ENCODE data around the gene RIMS1.
A peak's percentile ranks its signal among the peaks of the same experiment; 100 is the strongest.

RIMS1 gene

DNA sequence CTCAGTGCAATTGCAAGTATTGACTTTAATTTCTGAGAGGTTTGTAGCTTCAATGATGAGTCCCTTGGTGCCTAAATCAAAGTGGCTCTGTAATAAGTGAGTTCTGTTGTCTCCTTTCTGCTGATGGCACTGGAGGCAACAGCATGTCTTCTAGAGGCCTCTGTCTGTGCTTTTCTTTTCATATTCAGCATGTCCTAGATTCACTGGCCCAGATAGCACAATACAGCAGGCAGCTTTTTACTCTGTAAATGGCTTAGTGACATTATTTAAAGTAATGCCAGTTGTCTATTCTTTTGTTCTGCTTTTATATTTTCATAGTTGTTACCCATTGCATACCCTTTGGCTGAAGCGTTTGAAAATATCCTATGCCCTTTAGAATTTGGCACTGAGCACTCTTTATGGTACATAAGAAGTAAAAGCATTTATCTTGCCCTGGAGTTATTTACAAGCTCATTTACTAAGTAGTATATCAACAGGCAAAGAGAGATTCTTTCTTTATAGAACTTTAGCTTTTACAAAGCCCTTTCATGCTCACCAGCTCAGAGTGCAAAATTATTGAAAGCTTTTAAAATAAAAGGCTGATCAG, 464.0 kb downstream of the RIMS1 start:
- DNase-seq: no peak

DNA sequence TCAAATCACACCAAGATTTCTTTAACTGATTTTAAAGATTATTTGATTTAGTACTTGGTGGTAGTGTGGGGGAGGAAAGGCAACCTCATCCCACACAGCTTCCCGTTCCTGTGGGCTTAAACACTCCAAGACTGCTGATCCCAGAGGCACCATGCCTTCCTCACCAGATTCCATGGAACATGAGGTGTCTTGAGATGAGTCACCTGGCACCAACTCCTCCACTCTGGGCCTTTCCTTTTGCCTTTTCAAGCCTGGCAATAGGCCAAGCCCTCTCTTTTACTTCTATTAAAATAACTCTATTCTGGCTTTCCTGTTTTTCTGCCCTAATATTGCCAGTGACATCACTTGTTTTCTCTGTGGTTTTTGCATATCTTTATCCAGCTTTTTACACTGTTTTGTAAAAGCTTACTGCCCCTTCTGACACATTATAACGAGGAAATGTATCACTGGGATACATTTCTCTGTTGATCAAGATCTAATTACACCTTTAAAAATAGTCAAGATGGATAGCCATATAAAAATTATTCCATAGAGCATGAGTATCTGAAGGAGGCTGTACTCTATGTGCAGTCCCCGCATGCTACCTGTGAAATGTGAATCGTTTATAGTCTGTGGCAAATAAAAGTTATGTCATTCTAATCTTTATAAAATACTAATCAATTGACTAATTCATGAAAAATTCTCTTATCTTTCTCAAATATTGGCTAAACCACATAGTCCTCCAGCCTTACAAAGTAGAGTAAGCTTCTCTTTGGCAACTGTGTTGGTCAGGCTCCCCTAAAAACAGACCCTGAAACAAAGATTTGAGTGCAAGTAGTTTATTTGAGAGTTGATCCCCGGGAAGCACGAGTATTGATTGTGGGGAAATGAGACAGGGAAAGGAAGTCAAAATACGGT, 477.7 kb downstream of the RIMS1 start:
- DNase-seq: no peak

DNA sequence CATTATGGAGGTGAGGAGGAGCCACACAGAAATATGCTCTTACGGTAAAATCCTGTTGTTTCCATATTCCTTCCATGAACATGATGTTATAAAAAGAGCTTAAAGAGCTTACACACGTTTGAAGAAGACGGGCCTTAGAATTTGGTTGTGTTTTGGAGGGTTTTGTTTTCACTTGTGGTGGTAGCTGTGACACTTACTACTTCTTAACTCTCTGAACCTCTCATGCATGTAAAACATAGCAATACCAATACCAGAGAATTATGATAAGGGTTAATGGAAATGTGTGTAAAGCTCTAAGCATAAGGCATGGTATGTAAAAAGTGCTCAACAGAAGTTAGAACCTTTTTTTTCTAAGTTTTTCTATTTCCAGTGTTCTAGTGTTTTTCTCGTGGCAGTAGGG, 479.4 kb downstream of the RIMS1 start:
- no peak for DNase-seq

DNA sequence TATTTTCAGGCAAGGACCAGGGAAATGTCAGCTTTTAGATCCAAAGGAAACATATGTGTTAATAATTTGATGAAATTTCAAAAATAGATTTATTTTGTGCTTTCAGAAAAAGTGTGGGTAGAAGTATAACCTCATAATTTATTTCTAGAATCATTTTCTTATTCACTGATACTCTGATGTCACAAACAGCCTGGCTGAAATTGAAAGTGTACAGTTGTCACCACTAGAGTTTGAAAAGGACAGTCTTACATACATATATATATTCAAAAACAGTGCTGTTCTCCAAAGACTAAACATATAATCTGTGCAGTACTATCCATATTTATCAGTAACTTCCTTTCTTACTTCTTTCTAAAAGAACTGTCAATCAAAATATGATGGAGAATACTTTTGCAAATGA, 481.1 kb downstream of the RIMS1 start:
- DNase-seq: no peak

DNA sequence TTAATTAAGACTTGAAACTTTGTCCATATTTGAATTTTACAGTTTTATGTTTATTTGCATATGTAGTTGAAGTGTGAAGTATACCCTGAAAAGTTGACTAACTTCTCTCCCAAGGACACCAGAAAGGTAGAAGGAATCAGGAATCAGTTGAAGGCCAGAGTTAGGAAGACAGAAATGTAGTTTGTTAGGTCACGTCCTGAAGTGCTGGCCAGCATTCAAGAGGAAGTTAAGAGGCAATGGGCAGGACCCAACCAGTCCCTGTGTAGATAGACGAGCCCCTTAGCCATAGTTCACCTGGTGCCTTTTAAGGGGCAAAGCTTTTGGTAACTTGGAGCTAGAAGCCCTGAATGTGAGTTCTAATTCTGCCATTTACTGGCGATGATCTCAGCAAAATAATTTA, 485.1 kb downstream of the RIMS1 start:
- DNase-seq: no peak

DNA sequence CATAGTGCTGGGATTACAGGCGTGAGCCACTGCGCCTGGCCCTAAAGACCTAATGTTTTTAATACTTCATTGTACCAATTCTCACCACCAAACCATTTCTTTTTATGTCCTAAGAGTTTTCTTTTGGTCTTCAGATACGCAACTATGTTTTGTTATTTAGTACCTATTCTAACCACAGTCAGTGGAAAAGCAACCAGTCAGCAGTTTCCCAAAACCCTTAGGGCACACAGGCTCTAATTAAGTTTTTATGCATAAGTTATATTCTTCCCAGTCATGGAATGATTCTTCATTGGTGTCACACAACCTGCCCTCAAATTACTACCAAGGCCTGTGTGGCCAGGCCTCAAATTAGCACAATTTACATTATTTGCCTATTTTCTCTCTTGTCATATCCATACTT, 487.8 kb downstream of the RIMS1 start:
- no peak for DNase-seq

DNA sequence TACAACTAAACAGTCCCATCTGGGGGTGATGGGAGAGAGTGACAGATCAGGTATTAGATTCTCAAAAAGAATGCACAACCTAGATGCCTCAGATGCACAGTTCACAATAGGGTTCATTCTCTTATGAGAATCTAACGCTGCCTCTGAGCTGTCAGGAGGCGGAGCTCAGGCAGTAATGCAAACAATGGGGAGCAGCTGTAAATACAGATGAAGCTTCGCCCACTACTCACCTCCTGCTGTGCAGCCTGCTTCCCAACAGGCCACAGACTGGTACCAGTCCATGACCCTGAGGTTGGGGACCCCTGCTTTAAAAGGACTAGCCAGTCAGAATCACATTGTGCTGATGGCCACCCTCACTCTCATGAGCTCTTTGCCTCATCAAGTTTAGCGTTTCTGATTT, 488.5 kb downstream of the RIMS1 start:
- DNase-seq: peak; percentile 7

DNA sequence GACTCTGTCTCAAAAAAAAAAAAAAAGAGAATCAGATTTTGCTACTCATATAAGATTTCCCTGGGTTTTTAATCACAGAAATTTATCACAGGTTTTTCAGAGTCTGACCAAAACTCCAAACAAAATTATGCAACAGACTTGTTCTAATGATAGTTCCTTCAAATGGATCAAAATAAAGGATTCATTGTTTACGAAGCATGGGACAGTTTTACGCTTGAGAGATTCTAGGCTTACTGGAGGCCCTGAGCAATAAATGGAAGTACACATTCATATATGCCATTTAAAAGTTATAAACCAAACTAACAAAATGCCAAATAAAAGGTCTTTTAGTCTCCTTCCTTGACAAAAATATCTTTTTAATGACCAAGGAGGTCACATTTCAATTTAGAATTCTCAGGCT, 490.4 kb downstream of the RIMS1 start:
- no peak for DNase-seq

DNA sequence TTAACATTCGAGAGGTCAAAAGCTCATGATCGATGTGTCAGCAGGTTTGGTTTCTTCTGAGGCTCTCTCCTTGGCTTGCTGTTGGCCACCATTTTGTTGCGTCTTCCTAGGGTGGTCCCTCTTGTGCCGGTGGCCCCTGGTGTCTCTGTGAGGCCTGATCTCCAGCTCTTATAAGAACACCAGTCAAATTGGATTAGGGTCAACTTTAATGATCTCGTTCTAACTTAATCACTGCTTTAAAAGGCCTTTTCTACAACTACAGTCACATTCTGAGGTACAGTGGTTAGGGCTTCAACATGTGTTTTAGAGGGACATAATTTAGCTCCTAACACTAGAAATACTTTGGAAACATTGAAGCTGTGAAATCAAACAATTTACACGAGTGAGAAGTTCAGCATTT, 494.7 kb downstream of the RIMS1 start:
- DNase-seq: no peak

DNA sequence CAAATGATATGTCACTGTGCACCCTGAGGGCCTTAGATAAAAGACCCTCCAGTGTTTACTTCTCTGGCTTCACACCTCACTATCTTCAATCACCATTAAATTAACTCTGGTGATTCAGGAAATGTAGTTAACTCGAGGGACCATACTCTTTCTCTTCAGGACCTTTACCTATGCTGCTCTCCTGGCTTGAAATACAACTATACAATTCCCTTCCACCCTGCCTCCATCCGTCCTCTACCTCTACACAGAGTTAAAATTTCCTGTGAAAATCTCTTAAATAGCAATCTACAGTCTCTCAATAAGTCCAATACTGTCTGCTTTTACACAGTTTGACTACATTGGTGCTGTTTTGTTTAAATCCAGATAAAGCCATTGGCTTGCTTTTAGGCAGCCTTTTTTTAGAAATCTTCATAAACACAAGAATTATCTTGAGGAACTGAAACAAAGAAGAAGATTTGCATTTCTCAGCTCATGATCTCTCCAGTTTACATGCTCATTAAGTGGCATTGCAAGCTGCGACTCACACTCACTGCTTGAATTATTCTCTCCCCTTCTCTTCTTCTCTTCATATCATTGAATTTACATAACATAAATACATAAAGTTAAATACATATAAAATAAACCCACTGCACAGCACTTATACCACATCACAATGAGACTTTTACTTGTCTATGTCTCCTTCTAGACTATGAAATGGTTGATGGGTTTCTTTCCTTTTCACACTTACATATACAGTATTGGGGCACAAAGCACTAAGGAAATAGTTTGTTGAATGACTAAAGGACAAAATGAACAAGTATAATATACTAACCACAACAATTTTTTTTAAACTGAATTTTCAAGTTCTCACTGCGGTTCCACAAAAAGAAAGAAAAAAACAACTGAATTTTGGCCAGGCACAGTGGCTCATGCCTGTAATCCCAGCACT, 496.5 kb downstream of the RIMS1 start:
- no peak for DNase-seq

DNA sequence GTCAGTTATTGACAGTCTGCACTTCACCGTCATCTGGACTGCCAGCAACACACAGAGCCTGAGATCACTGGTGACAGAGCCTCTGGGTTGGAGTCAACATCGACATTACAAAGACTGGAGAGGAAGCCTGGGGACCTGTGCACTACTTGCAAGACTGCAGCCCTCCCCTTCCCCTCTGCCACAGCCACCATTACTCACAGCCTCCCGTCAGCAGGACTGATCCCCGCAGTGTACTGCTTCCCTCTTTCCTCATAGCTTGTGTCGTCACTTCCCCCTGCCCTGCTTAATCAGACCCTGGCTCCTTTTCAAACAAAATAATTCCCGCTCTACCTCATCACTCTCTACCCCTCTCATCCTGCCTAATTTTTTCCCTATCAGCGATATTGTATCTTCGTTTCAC, 500.0 kb downstream of the RIMS1 start:
- DNase-seq: no peak

DNA sequence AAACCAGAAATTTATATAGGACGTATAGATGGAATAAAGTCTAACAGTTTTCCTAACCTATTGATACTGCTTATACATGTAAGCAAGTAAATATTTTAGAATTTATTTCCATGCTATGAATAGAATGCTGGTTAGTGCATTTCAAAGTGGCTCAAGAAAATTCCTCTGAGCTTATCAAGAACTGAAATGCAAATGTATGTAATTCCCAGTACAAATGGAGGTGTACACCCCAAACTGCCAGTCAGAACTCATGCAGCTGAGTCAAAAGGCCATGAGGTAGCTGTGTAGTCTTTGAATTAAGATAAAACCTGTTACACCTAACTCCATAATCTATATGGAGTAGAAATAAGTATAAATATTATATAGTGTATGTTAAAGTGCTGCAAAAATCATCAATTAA, 503.3 kb downstream of the RIMS1 start:
- no peak for DNase-seq

DNA sequence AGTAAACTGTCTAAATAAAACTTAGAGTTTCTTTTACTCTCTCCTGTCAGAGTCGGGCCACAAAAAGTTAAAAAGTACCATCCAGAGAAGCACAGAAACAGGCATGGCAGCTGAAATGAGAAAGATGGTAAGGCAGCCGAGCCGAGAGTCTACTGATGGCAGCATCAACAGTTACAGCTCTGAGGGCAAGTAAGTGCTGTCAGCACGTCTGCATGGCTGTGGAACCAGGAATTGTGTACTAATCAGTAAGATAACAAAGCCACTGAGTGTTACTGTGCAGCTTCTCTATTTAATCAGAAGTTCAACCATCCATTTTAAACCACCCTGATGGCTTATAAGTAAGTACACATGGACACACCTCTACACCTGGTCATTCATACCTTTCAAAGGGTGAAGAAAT, 504.2 kb downstream of the RIMS1 start:
- no peak for DNase-seq

DNA sequence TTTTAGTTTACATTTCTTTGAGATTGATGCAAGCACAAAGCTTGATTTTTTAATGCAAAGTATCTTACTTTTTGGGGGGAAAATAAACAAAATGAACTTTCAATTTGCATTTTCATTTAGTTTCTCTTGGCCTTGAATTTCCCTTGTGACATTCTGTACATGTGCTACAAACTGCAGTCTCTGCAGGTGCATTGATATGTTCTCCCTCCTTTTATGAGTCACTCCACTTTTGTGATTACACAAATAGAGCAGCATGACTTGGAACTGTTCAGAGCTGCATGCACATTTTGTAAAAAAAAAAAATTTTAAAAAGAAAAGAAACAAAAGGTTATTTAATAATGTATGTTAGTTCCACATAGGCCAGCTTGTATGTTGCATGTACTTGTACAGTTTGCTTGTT, 515.5 kb downstream of the RIMS1 start:
- DNase-seq: no peak

DNA sequence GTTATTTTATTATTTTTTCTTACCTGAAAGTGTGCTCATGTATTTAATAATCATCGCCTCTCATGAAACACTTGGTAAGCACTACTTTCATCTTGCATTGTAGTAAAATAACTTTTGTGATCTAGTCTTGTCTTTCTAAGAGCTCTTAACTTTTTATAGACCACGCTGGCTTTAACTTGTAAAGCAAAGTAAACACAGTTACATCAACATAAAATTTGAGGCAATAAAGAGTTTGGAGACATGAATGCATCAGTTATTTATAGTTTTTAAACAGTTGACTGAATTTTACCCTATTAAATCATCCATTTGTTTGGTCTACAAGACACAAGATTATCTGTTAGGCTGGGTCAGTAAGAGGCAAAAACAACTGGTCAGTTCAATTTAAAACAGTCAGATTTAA, 517.1 kb downstream of the RIMS1 start:
- DNase-seq: no peak

DNA sequence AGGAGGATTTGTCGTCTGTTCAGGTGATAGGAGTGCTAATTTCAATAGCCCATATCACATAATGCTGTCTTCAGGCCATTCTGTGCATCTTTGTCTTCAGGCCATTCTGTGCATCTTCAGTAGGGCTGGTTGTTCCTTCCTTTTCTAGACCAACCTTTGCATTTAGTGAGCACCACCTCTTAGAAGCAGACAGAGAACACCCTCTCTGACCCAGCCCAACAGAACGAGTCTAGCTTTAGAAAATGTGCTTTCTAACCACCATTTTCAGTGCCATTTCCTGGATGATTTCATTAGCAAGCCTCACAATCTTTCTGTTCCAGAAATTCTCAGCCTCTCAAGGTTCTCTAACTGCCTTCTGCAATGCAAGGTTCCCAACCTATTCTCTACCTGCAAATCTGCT, 520.2 kb downstream of the RIMS1 start:
- DNase-seq: no peak

DNA sequence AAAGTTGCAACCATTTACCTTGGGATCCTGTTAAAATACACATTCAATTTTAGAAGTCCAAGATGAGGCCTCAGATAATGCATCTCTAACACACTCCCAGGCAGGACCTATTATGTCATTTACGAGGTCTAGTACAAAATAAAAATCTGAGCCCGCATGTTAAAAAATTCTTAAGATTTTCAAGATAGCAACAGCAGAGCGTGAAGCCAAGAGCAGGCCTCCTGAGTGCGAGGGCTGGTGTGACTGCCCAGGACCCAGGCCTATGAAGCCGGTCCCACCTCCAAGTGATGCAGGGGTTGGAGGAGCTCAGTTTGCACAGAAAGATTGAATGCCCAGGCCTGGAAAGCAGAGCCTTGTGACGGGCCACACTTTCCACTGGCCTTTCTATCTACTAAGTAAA, 524.4 kb downstream of the RIMS1 start:
- DNase-seq: no peak

DNA sequence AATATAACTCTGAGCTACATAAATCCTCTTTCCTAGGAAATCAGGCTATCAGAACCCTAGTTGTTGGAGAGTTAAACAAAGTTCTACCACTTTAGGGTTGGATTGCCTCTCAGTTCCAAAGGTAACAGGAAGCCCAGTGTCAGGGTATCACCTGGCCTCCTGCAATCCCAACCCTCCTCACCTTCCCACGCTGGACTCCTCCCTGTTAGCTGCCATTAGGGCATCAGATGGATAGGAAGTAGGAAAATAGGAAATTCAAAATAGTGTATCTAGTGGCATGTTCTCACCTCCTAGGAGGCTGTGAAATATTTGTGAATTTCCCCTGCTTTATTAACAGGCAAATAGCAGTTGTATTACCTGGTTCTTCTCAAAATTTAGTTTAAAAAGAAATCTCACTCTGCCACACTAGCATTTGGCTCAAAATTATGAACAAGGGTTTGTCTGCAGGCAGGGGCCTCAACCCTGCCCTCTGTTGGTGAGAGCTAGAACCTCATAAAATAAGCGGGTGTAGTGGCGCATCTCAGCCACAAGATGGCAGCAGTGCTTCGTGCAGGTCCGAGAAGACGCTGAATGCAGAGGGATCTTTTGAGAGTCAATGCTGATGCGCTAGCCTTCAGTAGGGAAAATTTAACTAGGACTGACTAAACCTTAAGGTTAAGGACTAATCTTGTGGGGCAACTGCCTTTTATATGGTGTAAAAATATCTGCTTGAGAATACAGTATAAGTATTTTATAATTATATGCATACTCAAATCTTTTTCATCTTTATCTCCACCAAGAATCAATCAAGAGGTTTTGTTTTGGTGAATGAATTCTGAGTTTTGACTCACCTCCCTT, 525.7 kb downstream of the RIMS1 start:
- peak; percentile 70 for DNase-seq

DNA sequence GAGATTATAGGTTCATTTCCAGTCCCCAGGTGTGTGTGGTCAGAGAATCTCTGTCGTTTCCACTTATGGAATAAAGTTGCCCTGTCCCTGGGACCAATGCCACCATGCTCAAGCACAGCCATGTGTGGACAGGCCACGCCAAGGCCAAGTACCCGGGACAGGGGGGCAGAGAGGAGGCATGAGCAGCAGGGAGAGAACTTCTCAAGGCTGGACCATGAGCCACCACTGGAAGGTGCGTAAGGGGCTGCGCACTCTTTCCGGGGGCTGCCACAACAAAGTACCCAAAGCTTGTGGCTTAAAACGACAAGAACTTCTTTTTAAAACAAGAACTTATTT, 526.3 kb downstream of the RIMS1 start:
- no peak for DNase-seq

DNA sequence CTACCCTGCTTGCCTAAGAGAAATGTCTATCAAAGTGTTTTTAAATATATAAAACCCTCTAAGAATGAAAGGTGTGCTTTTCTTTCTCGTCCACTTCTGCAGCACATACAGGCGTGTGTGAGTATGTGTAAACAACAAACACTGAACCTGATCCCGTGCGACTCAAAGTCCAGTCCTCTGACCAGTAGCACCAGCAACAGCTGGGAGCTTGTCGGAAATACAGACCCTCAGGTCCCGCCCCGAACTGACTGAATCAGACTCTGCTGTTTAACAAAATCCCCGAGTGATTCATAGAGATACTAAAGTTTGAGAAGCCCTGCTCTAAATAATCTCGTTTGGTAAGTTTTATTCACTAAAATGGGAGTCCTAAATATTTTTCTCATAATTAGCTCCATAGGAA, 527.5 kb downstream of the RIMS1 start:
- DNase-seq: no peak

DNA sequence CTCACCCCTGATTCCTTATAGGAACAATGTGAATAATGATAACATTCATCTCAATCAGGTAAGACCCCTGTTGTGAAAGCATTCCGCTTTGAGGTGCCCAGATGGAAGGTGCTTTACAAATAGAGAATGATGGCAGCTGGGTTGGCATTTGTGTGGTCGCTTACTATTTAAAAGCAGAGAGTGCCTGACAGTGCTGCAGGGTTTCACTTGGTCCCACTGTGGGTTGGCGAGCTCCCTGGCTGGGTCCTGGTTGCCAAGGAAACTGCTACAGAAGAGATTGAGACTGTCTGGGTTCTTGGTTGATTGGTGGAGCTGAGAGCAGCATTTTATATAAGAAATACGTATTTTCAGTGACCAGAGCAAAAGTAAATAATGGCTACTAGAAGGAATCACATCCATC, 528.3 kb downstream of the RIMS1 start:
- DNase-seq: no peak

DNA sequence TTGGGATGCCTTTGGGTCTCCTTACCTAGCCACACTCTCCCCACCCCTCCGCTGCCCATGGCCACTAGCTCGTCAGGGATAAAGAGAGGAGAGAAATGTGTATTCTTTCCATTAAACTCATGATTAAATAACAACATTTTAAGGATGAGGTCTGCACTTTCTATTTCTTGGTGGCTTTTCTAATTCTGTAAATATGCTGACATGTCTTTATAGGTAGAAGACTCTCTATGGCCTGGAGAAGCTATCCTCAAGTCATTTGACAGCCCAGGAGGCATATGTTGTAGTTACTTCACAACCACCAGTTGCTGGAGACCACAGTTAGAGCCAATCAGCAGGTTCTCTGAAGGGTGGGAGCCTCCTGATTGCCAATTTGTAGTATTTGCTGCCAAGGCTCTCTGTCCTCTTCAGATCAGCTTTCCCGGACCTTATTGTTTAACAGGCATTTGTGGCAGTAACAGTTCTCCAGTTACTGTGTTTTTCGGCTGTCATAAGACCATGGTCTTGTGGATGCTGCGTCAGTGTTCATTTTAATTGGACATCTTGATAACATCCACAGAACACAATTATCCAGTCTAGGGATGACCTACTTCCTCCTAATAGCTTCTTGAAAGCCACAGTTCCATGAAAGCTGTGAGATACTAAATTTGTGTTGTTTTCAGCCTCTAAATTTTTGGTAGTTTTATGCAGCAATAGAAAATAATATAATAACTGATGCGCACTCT, 530.6 kb downstream of the RIMS1 start:
- no peak for DNase-seq

Measured in DMS153 (cell line).